ENCODE data around the gene CACNB2.
"Not testable (repeated sequence)": the region's sequence is repeated elsewhere in the genome, so short reads cannot be mapped to it uniquely, and the experiment has no call there.

CACNB2 gene

GRCh38 chr10:18149196-18149800, 9.1 kb downstream of the CACNB2 start:
- DNase-seq, result no peak

- DNase-seq, result no peak
These were observed 11.2 kb downstream of the CACNB2 start for GRCh38 chr10:18151356-18151890.

GRCh38 chr10:18153381-18153780, 13.2 kb downstream of the CACNB2 start:
- DNase-seq, result not testable (repeated sequence)

GRCh38 chr10:18155321-18155720, 15.1 kb downstream of the CACNB2 start:
- DNase-seq, result no peak

- not testable (repeated sequence) for DNase-seq
These were observed 16.6 kb downstream of the CACNB2 start for GRCh38 chr10:18156797-18157196.

GRCh38 chr10:18157881-18158280, 17.7 kb downstream of the CACNB2 start:
- DNase-seq, result no peak

- DNase-seq, result no peak
These were observed 18.6 kb downstream of the CACNB2 start for GRCh38 chr10:18158773-18159265.

- DNase-seq, result no peak
These were observed 19.3 kb downstream of the CACNB2 start for GRCh38 chr10:18159557-18159956.

- no peak for DNase-seq
These were observed 21.9 kb downstream of the CACNB2 start for GRCh38 chr10:18162021-18162627.

GRCh38 chr10:18164093-18164492, 23.9 kb downstream of the CACNB2 start:
- no peak for DNase-seq

GRCh38 chr10:18164748-18165361, 24.6 kb downstream of the CACNB2 start:
- DNase-seq, result no peak

- DNase-seq, result no peak
These were observed 38.7 kb downstream of the CACNB2 start for GRCh38 chr10:18178854-18179483.

- DNase-seq, result no peak
These were observed 39.7 kb downstream of the CACNB2 start for GRCh38 chr10:18179891-18180290.

GRCh38 chr10:18181382-18181781, 41.2 kb downstream of the CACNB2 start:
- DNase-seq, result not testable (repeated sequence)

- no peak for DNase-seq
These were observed 45.4 kb downstream of the CACNB2 start for GRCh38 chr10:18185621-18186020.

GRCh38 chr10:18190840-18191239, 50.6 kb downstream of the CACNB2 start:
- DNase-seq, result no peak

GRCh38 chr10:18194634-18195033, 54.4 kb downstream of the CACNB2 start:
- DNase-seq, result no peak

GRCh38 chr10:18195060-18195799, 55.0 kb downstream of the CACNB2 start:
- no peak for DNase-seq

GRCh38 chr10:18196806-18197550, 56.8 kb downstream of the CACNB2 start:
- DNase-seq, result no peak

- DNase-seq, result no peak
These were observed 57.5 kb downstream of the CACNB2 start for GRCh38 chr10:18197706-18198105.

- DNase-seq, result no peak
These were observed 61.7 kb downstream of the CACNB2 start for GRCh38 chr10:18201877-18202276.
